K562 (cell line): ENCODE data around the gene ABCA7. TPM values are rescaled to one million over a fixed set of nuclear protein-coding genes. Genes with fewer than 3 reads are reported as not detected.

Experiments
- ATAC-seq: fragments of 200-7000 bp; cut with Tn5 transposase; 3 replicates; pipeline ENCODE4 v1.9.1; 2020; ENCODE audit warnings: moderate library complexity
- BruUV-seq: library from RNA; stranded (reverse); fragments of 400-500 nt; replicated peaks from 2 replicates; lab custom pipeline; 2021; lab: Mats Ljungman, UMichigan
- CTCF ChIA-PET: fragments of 300-600 bp; formaldehyde crosslinking; extraction: SDS; loops from one replicate; lab custom pipeline; 2021; ENCODE audit warnings: low intra/inter-chr PET ratio; lab: Yijun Ruan, JAX
- POLR2A ChIA-PET: fragments of 300-600, 350-650 bp; sonication (Branson Sonifier 250); formaldehyde crosslinking; extraction: SDS; loops from one replicate; lab custom pipeline; 2021; ENCODE audit warnings: antibody characterized with exemption, inconsistent platforms; lab: Yijun Ruan, JAX
- DNase-seq, 4 experiments: peaks; one replicate each; pipeline versions ENCODE4 v3.0.0 to v3.0.0-alpha.2; 2011 to 2018; ENCODE audit warnings: low spot score in 3 of 4, mixed read lengths in 3 of 4; ENCODE audit errors: extremely low read depth in 1 of 4
- FAIRE-seq: peaks from 2 replicates; lab custom pipeline; 2011; peaks lifted over from hg19 to GRCh38; lab: Jason Lieb, UNC
- H2AFZ ChIP-seq: 2 replicates; pipeline ENCODE4 v1.6.0; 2011; ENCODE audit warnings: low read depth, low read length, control low read depth, inconsistent platforms
- H3K27ac ChIP-seq: fragments of 200-600 bp; 3 replicates; pipeline ENCODE4 v1.8.0; 2011; ENCODE audit warnings: low read depth, mild to moderate bottlenecking, control low read depth, inconsistent platforms, low read length, moderate library complexity, mixed read lengths; ENCODE audit errors: extremely low read depth
- H3K27me3 ChIP-seq, 2 experiments: fragments of 300-600 bp in 1 of 2; 2 replicates in 1 of 2; 3 replicates in 1 of 2; pipeline versions ENCODE4 v1.6.0 to v1.8.0; 2011; ENCODE audit warnings: inconsistent platforms in 2 of 2, low read length in 2 of 2, mild to moderate bottlenecking in 1 of 2, mixed read lengths in 1 of 2, moderate library complexity in 1 of 2; ENCODE audit not compliant: control insufficient read depth in 2 of 2, insufficient read depth in 2 of 2
- H3K36me3 ChIP-seq: fragments of 300-600 bp; 3 replicates; pipeline ENCODE4 v1.8.0; 2011; ENCODE audit warnings: mild to moderate bottlenecking, low read length, inconsistent platforms; ENCODE audit not compliant: control insufficient read depth, insufficient read depth
- H3K4me1 ChIP-seq, 2 experiments: fragments of 200-600 bp in 1 of 2; replicated peaks in 1 of 2; 2 replicates in 1 of 2; 3 replicates in 1 of 2; pipeline versions ENCODE4 v1.5.1 to v1.8.0; 2011; ENCODE audit warnings: inconsistent platforms in 2 of 2, low read length in 2 of 2, mild to moderate bottlenecking in 1 of 2, mixed read lengths in 1 of 2, moderate library complexity in 1 of 2; ENCODE audit not compliant: control insufficient read depth in 2 of 2, insufficient read depth in 2 of 2
- H3K4me2 ChIP-seq: 2 replicates; pipeline ENCODE4 v1.6.1; 2011; ENCODE audit warnings: low read length, control low read depth, inconsistent platforms, mixed read lengths; ENCODE audit not compliant: insufficient read depth
- H3K4me3 ChIP-seq: fragments of 200-600 bp; sonication (generic), shearing (Covaris generic); 2 replicates; pipeline ENCODE4 v1.5.1; 2016; ENCODE audit warnings: control low read depth, inconsistent platforms
- H3K79me2 ChIP-seq: fragments of 200-600 bp; 3 replicates; pipeline ENCODE4 v1.8.0; 2011; ENCODE audit warnings: low read length, inconsistent platforms; ENCODE audit not compliant: control insufficient read depth, insufficient read depth
- H3K9ac ChIP-seq, 2 experiments: 2 replicates each; pipeline versions ENCODE4 v1.6.0 to v1.6.1; 2011; ENCODE audit warnings: low read depth in 2 of 2, low read length in 2 of 2, control low read depth in 1 of 2, inconsistent platforms in 1 of 2, mild to moderate bottlenecking in 1 of 2, mixed read lengths in 1 of 2; ENCODE audit not compliant: insufficient read depth in 1 of 2
- H3K9me1 ChIP-seq: one replicate; pipeline ENCODE4 v1.6.0; 2011; ENCODE audit warnings: inconsistent platforms, mild to moderate bottlenecking, low read length, moderate library complexity; ENCODE audit not compliant: control insufficient read depth, insufficient read depth
- H3K9me3 ChIP-seq: replicated peaks from 2 replicates; pipeline ENCODE4 v1.5.1; 2011; ENCODE audit warnings: low read depth, low read length, inconsistent platforms; ENCODE audit not compliant: control insufficient read depth, insufficient read depth
- H4K20me1 ChIP-seq: replicated peaks from 2 replicates; pipeline ENCODE4 v1.6.1; 2011; ENCODE audit warnings: low read length, inconsistent platforms, mixed read lengths; ENCODE audit not compliant: control insufficient read depth, insufficient read depth
- POLR2A ChIP-seq: fragments of 450-650 bp; conservative IDR thresholded peaks from 2 replicates; pipeline ENCODE4 v1.6.1; 2016
- POLR2G ChIP-seq: fragments of 200-400 bp; formaldehyde crosslinking; IDR thresholded peaks from 2 replicates; pipeline ENCODE4 v1.6.1; 2017; ENCODE audit warnings: low read depth, mild to moderate bottlenecking, antibody characterized with exemption, low read length, moderate library complexity
- RBFOX2 ChIP-seq: fragments of 200-400 bp; formaldehyde crosslinking; IDR thresholded peaks from 2 replicates; pipeline ENCODE4 v1.6.1; 2017; ENCODE audit warnings: low read depth, mild to moderate bottlenecking, low read length, moderate library complexity
- RBM22 ChIP-seq: fragments of 200-400 bp; formaldehyde crosslinking; IDR thresholded peaks from 2 replicates; pipeline ENCODE4 v1.6.1; 2018; ENCODE audit warnings: low read length, low read depth; ENCODE audit not compliant: poor library complexity, severe bottlenecking
- SP2 ChIP-seq: IDR thresholded peaks from 2 replicates; pipeline ENCODE4 v1.6.1; 2011; ENCODE audit warnings: mild to moderate bottlenecking, low read depth, low read length, moderate library complexity; ENCODE audit not compliant: poor library complexity, severe bottlenecking; ENCODE audit errors: extremely low read depth
- SUPT5H ChIP-seq: fragments of 450-650 bp; IDR thresholded peaks from 2 replicates; pipeline ENCODE4 v1.6.1; 2016
- ZBTB33 ChIP-seq: sonication (generic); formaldehyde crosslinking; IDR thresholded peaks from 2 replicates; pipeline ENCODE4 v1.8.1; 2023; ENCODE audit warnings: mild to moderate bottlenecking, missing genetic modification reagents
- ZC3H8 ChIP-seq: fragments of 450-650 bp; IDR thresholded peaks from 2 replicates; pipeline ENCODE4 v1.6.1; 2017
- WGBS: fragments of 100-300 bp; shearing (Covaris generic); methylation state at CpG from one replicate; pipeline ENCODE4 v1.1.6; 2016; ENCODE audit warnings: low coverage, mixed read lengths; ENCODE audit not compliant: insufficient coverage; ENCODE audit errors: missing lambda C conversion rate; 5-methylcytosine and 5-hydroxymethylcytosine counted together
- in situ Hi-C: fragments of 300-500 bp; cut with MboI; formaldehyde crosslinking; loops from 4 replicates; pipeline ENCODE4 v1.15.0; 2018; ENCODE audit warnings: inconsistent platforms, mixed read lengths
- intact Hi-C: fragments of 100-400 bp; cut with micrococcal nuclease; formaldehyde crosslinking; loops from 2 replicates; pipeline ENCODE4 v1.14.2; 2022
- polyA plus RNA-seq, 8 experiments: library from polyadenylated mRNA; depleted of rRNA in 4 of 8; stranded (reverse) in 5 of 8; unstranded in 3 of 8; fragments of >200 nt; fragmentation: Nextera tagmentation in 2 of 8; fragmentation: Illumina TruSeq in 1 of 8; extraction: Ambion mirVana in 2 of 8; extraction: Trizol in 1 of 8; gene quantifications; 2 replicates each; pipeline versions ENCODE4 v1.2.1 to v1.2.3, GENCODE V29; 2011 to 2014; ENCODE audit warnings: inconsistent platforms in 1 of 8, missing spikeins in 1 of 8
- total RNA-seq, 7 experiments: library from RNA; depleted of rRNA in 6 of 7; stranded (reverse); fragments of >200 nt in 6 of 7; fragmentation: Illumina TruSeq in 2 of 7; extraction: Trizol in 2 of 7; gene quantifications; 2 replicates each; pipeline versions ENCODE4 v1.2.1 to v1.2.3, GENCODE V29; 2011 to 2021; ENCODE audit warnings: low replicate concordance in 1 of 7

The ABCA7 gene
- total and polyA plus RNA-seq, 9 of the 15 experiments (the other 6 are each of a cell fraction or from before 2014, with no cell fraction given), result 2.3 to 96.1 (median 31.2) TPM

GRCh38 chr19:1008268-1009040 lies 31.5 kb upstream of the ABCA7 start:
- peaks cover 43% of the 10 kb centered on the region; the same call in 2 of the 3 replicates for H3K36me3 ChIP-seq
- TF ChIP-seq SP2, result no peak
- TF ChIP-seq ZC3H8, result no peak
- TF ChIP-seq RBM22, result peak; percentile 78
- peak; percentile 21; the same call in 1 of the 2 replicates for TF ChIP-seq ZBTB33 (CRISPR knock-in tag)
- TF ChIP-seq RBFOX2, result peak; percentile 48
- peak; percentile 42; the same call in 1 of the 2 replicates for TF ChIP-seq POLR2A
- TF ChIP-seq SUPT5H, result peak; percentile 38; the same call in 1 of the 2 replicates
- TF ChIP-seq POLR2G, result peak; percentile 68
- no peak overlapping the region for H3K27ac ChIP-seq
- in situ Hi-C loops, result no loop called here
- FAIRE-seq, result no peak
- DNase-seq, result no peak
- no peak overlapping the region for H3K4me3 ChIP-seq
- H3K4me2 ChIP-seq, result no peak overlapping the region
- ATAC-seq, result no peak
- H3K4me1 ChIP-seq, result peaks cover 0 to 75% of the 10 kb centered on the region in 2 experiments; a peak in 2 of 5 replicates
- ChIA-PET CTCF (no interaction called here), POLR2A (no interaction called here)
- no peaks in the 10 kb centered on the region for H4K20me1 ChIP-seq
- H3K9me3 ChIP-seq, result no peaks in the 10 kb centered on the region
- BruUV-seq, result no TSS peak
- no peak overlapping the region for H2AFZ ChIP-seq
- peaks cover 5% of the 10 kb centered on the region; the same call in 1 of the 3 replicates for H3K79me2 ChIP-seq
- 91% methylated on average over 24 of the region's 45 CpGs for WGBS
- H3K27me3 ChIP-seq, result no peaks in the 10 kb centered on the region
- H3K9ac ChIP-seq, result no peak overlapping the region
- H3K9me1 ChIP-seq, result no peaks in the 10 kb centered on the region
- intact Hi-C loops, result no loop called here
